ENCODE data around the gene TRMT11. TPM values are rescaled to one million over a fixed set of nuclear protein-coding genes. Genes with fewer than 3 reads are reported as not detected.

Gene TRMT11
- total and polyA plus RNA-seq, 5 donors from 2014 or later, result 5.7 to 16.9 (median 9.8) TPM

GRCh38 chr6:125957845-125958244 lies 28.5 kb upstream of the TRMT11 start:
- H3K4me3 Mint-ChIP-seq, result no peak overlapping the region
- H3K27ac Mint-ChIP-seq, result no peak overlapping the region
- peaks cover 14 to 18% (median 16%) of the 10 kb centered on the region in 4 donors for H3K4me1 Mint-ChIP-seq
- ATAC-seq (ENCODE audit: low read depth in 2 of 2), result no peak
- H3K4me3 ChIP-seq (ENCODE audit: low read depth, low read length), result peak overlapping the region; percentile 91
- H3K27me3 ChIP-seq (ENCODE audit: control insufficient read depth, insufficient read depth, low read length), result peaks cover 2% of the 10 kb centered on the region
- no peaks in the 10 kb centered on the region for H3K36me3 ChIP-seq (ENCODE audit: control insufficient read depth, insufficient read depth, low read length)
- peaks cover 18% of the 10 kb centered on the region for H3K4me1 ChIP-seq (ENCODE audit: control insufficient read depth, insufficient read depth, low read length, poor library complexity, severe bottlenecking)
- H3K9me3 ChIP-seq (ENCODE audit: control insufficient read depth in 2 of 2, low read length in 2 of 2), result no peaks in the 10 kb centered on the region
- H3K36me3 Mint-ChIP-seq, result peaks cover under 1% of the 10 kb centered on the region
- no peak overlapping the region for H3K27ac ChIP-seq (ENCODE audit: insufficient read depth, low read length, poor library complexity, severe bottlenecking)
- DNase-seq, result peak in 1 of 3 donors; percentile 24
- no peaks in the 10 kb centered on the region for H3K9me3 Mint-ChIP-seq
- H3K27me3 Mint-ChIP-seq, result peaks cover 5% of the 10 kb centered on the region

GRCh38 chr6:125959041-125959440 lies 27.3 kb upstream of the TRMT11 start:
- Histone ChIP-seq H3K36me3 (ENCODE audit: control insufficient read depth, insufficient read depth, low read length) (no peaks in the 10 kb centered on the region), H3K27me3 (ENCODE audit: control insufficient read depth, insufficient read depth, low read length) (peaks cover 2% of the 10 kb centered on the region), H3K4me3 (ENCODE audit: low read depth, low read length) (no peak overlapping the region), H3K9me3 (ENCODE audit: control insufficient read depth in 2 of 2, low read length in 2 of 2) (no peaks in the 10 kb centered on the region), H3K4me1 (ENCODE audit: control insufficient read depth, insufficient read depth, low read length, poor library complexity, severe bottlenecking) (peaks cover 18% of the 10 kb centered on the region), H3K27ac (ENCODE audit: insufficient read depth, low read length, poor library complexity, severe bottlenecking) (no peak overlapping the region)
- no peaks in the 10 kb centered on the region for H3K9me3 Mint-ChIP-seq
- no peak overlapping the region for H3K4me3 Mint-ChIP-seq
- DNase-seq (no peak), ATAC-seq (ENCODE audit: low read depth in 2 of 2) (no peak)
- peaks cover 14 to 29% (median 23%) of the 10 kb centered on the region in 4 donors for H3K4me1 Mint-ChIP-seq
- peaks cover 9% of the 10 kb centered on the region for H3K36me3 Mint-ChIP-seq
- H3K27ac Mint-ChIP-seq, result no peak overlapping the region
- H3K27me3 Mint-ChIP-seq, result peaks cover 5% of the 10 kb centered on the region

DNA sequence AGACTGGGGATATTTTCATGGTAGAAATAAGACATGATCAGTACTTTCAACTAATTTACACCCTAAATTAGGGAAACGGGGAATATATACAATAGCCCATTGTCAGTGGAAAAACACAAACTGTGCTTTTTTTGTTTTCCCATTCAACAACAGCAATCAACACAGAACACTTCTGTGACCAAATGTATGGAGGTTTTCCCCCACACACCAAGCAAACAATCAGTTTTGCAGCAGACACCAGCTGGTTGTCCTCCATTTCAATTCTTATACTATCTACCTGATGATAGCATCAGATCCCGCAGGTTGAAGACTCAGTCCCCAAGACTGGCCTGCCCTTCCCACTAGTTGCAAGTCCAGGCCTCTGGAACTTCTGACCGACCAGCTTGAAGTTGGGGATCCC lies 25.2 kb upstream of the TRMT11 start:
- Mint-ChIP-seq H3K9me3 (no peaks in the 10 kb centered on the region), H3K4me3 (peak overlapping the region in 1 of 4 donors; percentile 39), H3K36me3 (peaks cover 9% of the 10 kb centered on the region), H3K27ac (peak overlapping the region in 1 of 3 donors; percentile 28), H3K27me3 (no peaks in the 10 kb centered on the region), H3K4me1 (peaks cover 19 to 41% (median 30%) of the 10 kb centered on the region in 4 donors)
- Histone ChIP-seq H3K4me1 (ENCODE audit: control insufficient read depth, insufficient read depth, low read length, poor library complexity, severe bottlenecking) (peaks cover 18% of the 10 kb centered on the region), H3K27me3 (ENCODE audit: control insufficient read depth, insufficient read depth, low read length) (no peaks in the 10 kb centered on the region), H3K4me3 (ENCODE audit: low read depth, low read length) (no peak overlapping the region), H3K36me3 (ENCODE audit: control insufficient read depth, insufficient read depth, low read length) (no peaks in the 10 kb centered on the region), H3K27ac (ENCODE audit: insufficient read depth, low read length, poor library complexity, severe bottlenecking) (no peak overlapping the region), H3K9me3 (ENCODE audit: control insufficient read depth in 2 of 2, low read length in 2 of 2) (no peaks in the 10 kb centered on the region)
- no peak for ATAC-seq (ENCODE audit: low read depth in 2 of 2)
- no peak for DNase-seq

DNA sequence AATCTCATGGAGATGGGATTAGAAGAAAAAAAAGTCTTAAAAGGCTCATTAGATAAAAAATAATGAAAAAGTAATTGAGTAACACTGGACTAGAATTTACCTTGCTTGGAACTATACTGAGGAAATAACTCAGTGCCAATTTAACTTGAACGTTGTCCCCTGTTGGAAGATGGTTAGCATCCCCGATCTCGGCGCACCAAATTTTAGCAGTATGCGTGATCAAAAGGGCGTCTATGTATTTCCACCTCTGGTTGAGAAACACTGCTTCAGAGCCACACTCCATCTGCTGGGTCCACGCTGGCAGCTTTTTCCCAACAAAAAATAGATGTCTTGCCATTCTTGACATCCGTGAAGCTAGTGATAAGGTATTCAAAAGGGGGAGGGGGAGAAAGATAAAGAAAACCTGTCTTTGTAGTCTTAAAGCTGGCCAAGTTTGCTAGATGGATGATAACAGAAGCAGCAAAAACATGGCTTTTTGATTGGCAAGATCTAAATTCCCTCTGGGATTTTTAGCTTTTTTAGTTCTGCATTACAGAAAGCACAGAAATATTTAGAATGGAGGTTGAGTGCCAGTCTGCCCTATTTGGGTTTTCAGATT lies 23.3 kb upstream of the TRMT11 start:
- Histone ChIP-seq H3K36me3 (ENCODE audit: control insufficient read depth, insufficient read depth, low read length) (peaks cover 8% of the 10 kb centered on the region), H3K4me3 (ENCODE audit: low read depth, low read length) (no peak overlapping the region), H3K27me3 (ENCODE audit: control insufficient read depth, insufficient read depth, low read length) (no peaks in the 10 kb centered on the region), H3K27ac (ENCODE audit: insufficient read depth, low read length, poor library complexity, severe bottlenecking) (no peak overlapping the region), H3K9me3 (ENCODE audit: control insufficient read depth in 2 of 2, low read length in 2 of 2) (no peaks in the 10 kb centered on the region), H3K4me1 (ENCODE audit: control insufficient read depth, insufficient read depth, low read length, poor library complexity, severe bottlenecking) (peaks cover 7% of the 10 kb centered on the region)
- Mint-ChIP-seq H3K27me3 (no peaks in the 10 kb centered on the region), H3K9me3 (no peaks in the 10 kb centered on the region), H3K4me3 (peak overlapping the region in 1 of 4 donors; percentile 24), H3K27ac (no peak overlapping the region), H3K36me3 (peaks cover 11% of the 10 kb centered on the region), H3K4me1 (peaks cover 17 to 46% (median 38%) of the 10 kb centered on the region in 4 donors)
- ATAC-seq (ENCODE audit: low read depth in 2 of 2), result no peak
- no peak for DNase-seq

- ATAC-seq (ENCODE audit: low read depth in 2 of 2), result no peak
- no peaks in the 10 kb centered on the region for H3K9me3 Mint-ChIP-seq
- Histone ChIP-seq H3K36me3 (ENCODE audit: control insufficient read depth, insufficient read depth, low read length) (peaks cover 15% of the 10 kb centered on the region), H3K27me3 (ENCODE audit: control insufficient read depth, insufficient read depth, low read length) (no peaks in the 10 kb centered on the region), H3K9me3 (ENCODE audit: control insufficient read depth in 2 of 2, low read length in 2 of 2) (no peaks in the 10 kb centered on the region), H3K27ac (ENCODE audit: insufficient read depth, low read length, poor library complexity, severe bottlenecking) (no peak overlapping the region), H3K4me1 (ENCODE audit: control insufficient read depth, insufficient read depth, low read length, poor library complexity, severe bottlenecking) (no peaks in the 10 kb centered on the region), H3K4me3 (ENCODE audit: low read depth, low read length) (no peak overlapping the region)
- no peak overlapping the region for H3K27ac Mint-ChIP-seq
- peaks cover 19% of the 10 kb centered on the region for H3K36me3 Mint-ChIP-seq
- DNase-seq, result no peak
- H3K4me1 Mint-ChIP-seq, result peaks cover 17 to 49% (median 44%) of the 10 kb centered on the region in 4 donors
- H3K27me3 Mint-ChIP-seq, result no peaks in the 10 kb centered on the region
- no peak overlapping the region for H3K4me3 Mint-ChIP-seq
Measured at GRCh38 chr6:125963817-125964216, 22.5 kb upstream of the TRMT11 start.

GRCh38 chr6:125966569-125966968 lies 19.8 kb upstream of the TRMT11 start:
- H3K36me3 ChIP-seq (ENCODE audit: control insufficient read depth, insufficient read depth, low read length), result peaks cover 23% of the 10 kb centered on the region
- Mint-ChIP-seq H3K4me1 (peaks cover 19 to 57% (median 42%) of the 10 kb centered on the region in 4 donors), H3K9me3 (no peaks in the 10 kb centered on the region), H3K36me3 (peaks cover 28% of the 10 kb centered on the region), H3K27me3 (no peaks in the 10 kb centered on the region), H3K27ac (no peak overlapping the region), H3K4me3 (no peak overlapping the region)
- no peaks in the 10 kb centered on the region for H3K27me3 ChIP-seq (ENCODE audit: control insufficient read depth, insufficient read depth, low read length)
- DNase-seq, result no peak
- H3K4me1 ChIP-seq (ENCODE audit: control insufficient read depth, insufficient read depth, low read length, poor library complexity, severe bottlenecking), result no peaks in the 10 kb centered on the region
- H3K9me3 ChIP-seq (ENCODE audit: control insufficient read depth in 2 of 2, low read length in 2 of 2), result no peaks in the 10 kb centered on the region
- ATAC-seq (ENCODE audit: low read depth in 2 of 2), result no peak
- no peak overlapping the region for H3K27ac ChIP-seq (ENCODE audit: insufficient read depth, low read length, poor library complexity, severe bottlenecking)
- no peak overlapping the region for H3K4me3 ChIP-seq (ENCODE audit: low read depth, low read length)

DNA sequence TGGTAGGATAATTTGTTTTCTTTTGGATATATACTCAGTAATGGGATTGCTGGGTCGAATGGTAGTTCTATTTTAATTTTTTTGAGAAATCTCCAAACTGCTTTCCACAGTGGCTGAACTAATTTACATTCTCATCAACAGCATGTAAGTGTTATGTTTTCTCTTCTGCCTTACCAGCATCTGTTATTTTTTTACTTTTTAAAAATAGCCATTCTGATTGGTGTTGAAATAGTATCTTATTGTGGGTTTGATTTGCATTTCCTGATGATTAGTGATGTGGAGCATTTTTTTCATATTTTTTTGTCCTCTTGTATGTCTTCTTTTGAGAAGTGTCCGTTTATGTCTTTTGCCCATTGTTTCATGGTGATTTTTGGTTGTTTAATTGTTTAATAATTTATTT lies 17.8 kb upstream of the TRMT11 start:
- ATAC-seq (ENCODE audit: low read depth in 2 of 2) (no peak), DNase-seq (no peak)
- no peaks in the 10 kb centered on the region for H3K27me3 ChIP-seq (ENCODE audit: control insufficient read depth, insufficient read depth, low read length)
- Mint-ChIP-seq H3K9me3 (no peaks in the 10 kb centered on the region), H3K4me3 (no peak overlapping the region), H3K4me1 (peaks cover 19 to 47% (median 29%) of the 10 kb centered on the region in 4 donors), H3K36me3 (peaks cover 27% of the 10 kb centered on the region), H3K27ac (no peak overlapping the region), H3K27me3 (no peaks in the 10 kb centered on the region)
- no peaks in the 10 kb centered on the region for H3K4me1 ChIP-seq (ENCODE audit: control insufficient read depth, insufficient read depth, low read length, poor library complexity, severe bottlenecking)
- no peaks in the 10 kb centered on the region for H3K9me3 ChIP-seq (ENCODE audit: control insufficient read depth in 2 of 2, low read length in 2 of 2)
- no peak overlapping the region for H3K4me3 ChIP-seq (ENCODE audit: low read depth, low read length)
- no peak overlapping the region for H3K27ac ChIP-seq (ENCODE audit: insufficient read depth, low read length, poor library complexity, severe bottlenecking)
- peaks cover 34% of the 10 kb centered on the region for H3K36me3 ChIP-seq (ENCODE audit: control insufficient read depth, insufficient read depth, low read length)

GRCh38 chr6:125970760-125971159 lies 15.6 kb upstream of the TRMT11 start:
- Mint-ChIP-seq H3K4me3 (no peak overlapping the region), H3K9me3 (no peaks in the 10 kb centered on the region), H3K27me3 (no peaks in the 10 kb centered on the region), H3K4me1 (peaks cover 13 to 40% (median 26%) of the 10 kb centered on the region in 4 donors), H3K36me3 (peaks cover 24% of the 10 kb centered on the region), H3K27ac (peak overlapping the region in 2 of 3 donors; percentile 21 to 66)
- H3K4me3 ChIP-seq (ENCODE audit: low read depth, low read length), result no peak overlapping the region
- no peaks in the 10 kb centered on the region for H3K4me1 ChIP-seq (ENCODE audit: control insufficient read depth, insufficient read depth, low read length, poor library complexity, severe bottlenecking)
- peaks cover 46% of the 10 kb centered on the region for H3K36me3 ChIP-seq (ENCODE audit: control insufficient read depth, insufficient read depth, low read length)
- no peaks in the 10 kb centered on the region for H3K27me3 ChIP-seq (ENCODE audit: control insufficient read depth, insufficient read depth, low read length)
- H3K9me3 ChIP-seq (ENCODE audit: control insufficient read depth in 2 of 2, low read length in 2 of 2), result no peaks in the 10 kb centered on the region
- ATAC-seq (ENCODE audit: low read depth in 2 of 2) (no peak), DNase-seq (no peak)
- H3K27ac ChIP-seq (ENCODE audit: insufficient read depth, low read length, poor library complexity, severe bottlenecking), result no peak overlapping the region

All from CD4-positive, CD25-positive, alpha-beta regulatory T cell (primary cell).